RWPE1 (cell line): ENCODE measurements around the gene CYP20A1.
A peak's percentile ranks its signal among the peaks of the same experiment; 100 is the strongest.
"Not testable (repeated sequence)": the region's sequence is repeated elsewhere in the genome, so short reads cannot be mapped to it uniquely, and the experiment has no call there.

Experiments
- CTCF ChIA-PET: fragments of 350-600 bp; sonication (Branson Sonifier 250); formaldehyde crosslinking; extraction: SDS; loops from one replicate; lab custom pipeline; 2021; lab: Yijun Ruan, JAX
- POLR2A ChIA-PET: fragments of 400-600 bp; formaldehyde crosslinking; extraction: SDS; loops from one replicate; lab custom pipeline; 2020; ENCODE audit warnings: antibody characterized with exemption; ENCODE audit not compliant: low non-redundant PET; lab: Yijun Ruan, JAX
- DNase-seq: peaks from one replicate; pipeline ENCODE4 v3.0.0; 2012; ENCODE audit warnings: low spot score
- H3K27ac ChIP-seq: fragments of 450-650 bp; 2 replicates; pipeline ENCODE4 v1.5.1; 2017
- TF ChIP-seq, protein P1 (sequence below): fragments of 450-650 bp; conservative IDR thresholded peaks from 2 replicates; pipeline ENCODE4 v1.5.1; 2017; ENCODE audit warnings: low read depth, mild to moderate bottlenecking

The CYP20A1 gene

DNA sequence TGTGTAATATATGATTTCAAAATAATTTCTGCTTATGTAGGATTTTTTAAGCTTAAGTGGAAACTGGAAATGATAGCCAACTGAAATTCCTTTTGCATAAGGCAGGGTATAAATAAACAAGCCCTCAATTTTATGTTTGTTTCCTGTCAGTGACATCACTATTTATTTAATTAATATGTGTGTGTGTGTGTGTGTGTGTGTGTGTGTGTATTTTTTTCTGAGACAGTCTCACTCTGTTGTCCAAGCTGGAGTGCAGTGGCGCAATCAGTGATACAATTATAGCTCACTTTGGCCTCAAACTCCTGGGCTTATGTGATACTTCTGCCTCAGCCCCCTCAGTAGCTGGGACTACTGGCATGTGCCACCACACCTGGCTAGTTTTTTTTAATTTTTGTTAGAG lies 29.3 kb upstream of the CYP20A1 start:
- POLR2A ChIA-PET = no interaction called here
- CTCF ChIA-PET = no interaction called here
- TF ChIP-seq, protein P1, sequence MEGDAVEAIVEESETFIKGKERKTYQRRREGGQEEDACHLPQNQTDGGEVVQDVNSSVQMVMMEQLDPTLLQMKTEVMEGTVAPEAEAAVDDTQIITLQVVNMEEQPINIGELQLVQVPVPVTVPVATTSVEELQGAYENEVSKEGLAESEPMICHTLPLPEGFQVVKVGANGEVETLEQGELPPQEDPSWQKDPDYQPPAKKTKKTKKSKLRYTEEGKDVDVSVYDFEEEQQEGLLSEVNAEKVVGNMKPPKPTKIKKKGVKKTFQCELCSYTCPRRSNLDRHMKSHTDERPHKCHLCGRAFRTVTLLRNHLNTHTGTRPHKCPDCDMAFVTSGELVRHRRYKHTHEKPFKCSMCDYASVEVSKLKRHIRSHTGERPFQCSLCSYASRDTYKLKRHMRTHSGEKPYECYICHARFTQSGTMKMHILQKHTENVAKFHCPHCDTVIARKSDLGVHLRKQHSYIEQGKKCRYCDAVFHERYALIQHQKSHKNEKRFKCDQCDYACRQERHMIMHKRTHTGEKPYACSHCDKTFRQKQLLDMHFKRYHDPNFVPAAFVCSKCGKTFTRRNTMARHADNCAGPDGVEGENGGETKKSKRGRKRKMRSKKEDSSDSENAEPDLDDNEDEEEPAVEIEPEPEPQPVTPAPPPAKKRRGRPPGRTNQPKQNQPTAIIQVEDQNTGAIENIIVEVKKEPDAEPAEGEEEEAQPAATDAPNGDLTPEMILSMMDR = no peak

DNA sequence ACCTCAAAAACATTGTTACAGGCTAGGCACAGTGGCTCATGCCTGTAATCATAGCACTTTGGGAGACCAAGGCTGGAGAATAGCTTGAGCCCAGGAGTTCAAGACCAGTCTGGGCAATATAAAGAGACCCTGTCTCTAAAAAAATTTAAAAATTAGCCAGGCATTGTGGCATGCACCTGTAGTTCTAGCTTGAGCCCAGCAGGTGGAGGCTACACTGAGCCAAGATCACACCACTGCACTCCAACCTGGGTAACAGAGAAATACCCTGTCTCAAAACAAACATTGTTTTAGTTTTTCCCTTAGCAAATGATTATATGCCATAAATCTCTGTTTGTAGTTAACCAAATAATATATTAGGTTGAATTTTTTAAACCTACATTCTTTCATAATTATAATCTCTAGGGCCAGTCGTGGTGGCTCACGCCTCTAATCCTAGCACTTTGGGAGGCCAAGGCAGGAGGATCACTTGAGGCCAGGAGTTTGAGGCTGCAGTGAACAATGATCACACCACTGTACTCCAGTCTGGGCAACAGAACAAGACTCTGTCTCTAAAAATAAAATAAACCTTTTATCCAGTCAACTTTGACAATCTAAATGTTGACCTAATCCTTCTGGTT lies 13.3 kb upstream of the CYP20A1 start:
- ChIA-PET CTCF (interaction anchor here (0.6 kb wide), 1 partner anchor 93 kb away, joined by 3 read pairs; no protein-coding TSS in a partner anchor), POLR2A (interaction anchor here (0.6 to 0.8 kb wide), 2 partner anchors 13 to 210 kb away, joined by 3 to 5 read pairs; partner anchors contain the start of gene CYP20A1)
- no peak for DNase-seq
- TF ChIP-seq, protein P1 = peak; percentile 61
- H3K27ac ChIP-seq = no peak overlapping the region

More for the DNA sequence above, 29.3 kb upstream of the CYP20A1 start:
- no peak for DNase-seq
- H3K27ac ChIP-seq = no peak overlapping the region

GRCh38 chr2:203229674-203230073 lies 9.1 kb upstream of the CYP20A1 start:
- DNase-seq, CTCF ChIA-PET, POLR2A ChIA-PET, H3K27ac ChIP-seq: not testable (repeated sequence)

DNA sequence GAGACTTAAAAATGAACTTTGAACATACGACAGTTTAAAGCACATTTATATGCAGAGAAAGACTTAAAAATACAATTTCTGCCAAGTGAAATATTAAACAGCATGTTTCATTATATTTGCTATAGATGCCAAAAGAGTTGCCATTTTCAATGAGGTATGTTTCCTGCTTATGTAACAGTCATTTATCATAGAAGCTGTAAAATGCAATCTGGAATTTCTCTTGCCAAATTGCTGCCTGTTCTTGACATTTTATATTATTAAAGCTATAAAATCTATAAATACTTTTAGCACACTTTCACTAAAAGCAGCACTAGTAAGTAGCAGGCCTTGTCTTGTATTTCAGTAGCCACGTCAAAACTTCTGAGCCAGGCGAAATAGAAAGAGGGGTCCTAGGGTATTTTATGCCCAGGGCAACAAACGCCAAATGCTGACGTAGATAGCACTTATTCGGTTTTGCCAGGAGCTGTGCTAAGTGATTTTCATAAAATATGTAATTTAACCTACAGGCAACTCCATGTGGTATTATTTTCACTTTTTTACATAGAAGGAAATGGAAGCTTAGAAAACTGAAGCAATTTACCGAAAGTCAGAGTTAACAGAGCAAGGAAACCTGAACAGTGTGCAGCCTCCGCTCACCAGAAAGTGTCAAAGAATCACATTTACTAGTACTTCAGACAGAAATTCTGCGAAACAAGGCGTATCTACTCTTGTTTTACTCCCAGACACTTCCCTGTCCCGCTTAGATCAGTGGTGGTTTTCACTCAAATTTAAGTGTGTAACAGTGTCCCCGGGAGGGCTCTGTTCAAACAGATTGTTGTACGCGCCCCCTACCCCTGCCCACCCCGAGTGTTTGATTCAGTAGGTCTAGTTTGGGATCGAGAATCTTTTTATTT lies 1.2 kb upstream of the CYP20A1 start:
- POLR2A ChIA-PET = no interaction called here
- TF ChIP-seq, protein P1 = no peak
- DNase-seq = no peak
- H3K27ac ChIP-seq = peak overlapping the region; percentile 96
- CTCF ChIA-PET = interaction anchor here (1.3 kb wide), 1 partner anchor 70 kb away, joined by 3 read pairs; no protein-coding TSS in a partner anchor

DNA sequence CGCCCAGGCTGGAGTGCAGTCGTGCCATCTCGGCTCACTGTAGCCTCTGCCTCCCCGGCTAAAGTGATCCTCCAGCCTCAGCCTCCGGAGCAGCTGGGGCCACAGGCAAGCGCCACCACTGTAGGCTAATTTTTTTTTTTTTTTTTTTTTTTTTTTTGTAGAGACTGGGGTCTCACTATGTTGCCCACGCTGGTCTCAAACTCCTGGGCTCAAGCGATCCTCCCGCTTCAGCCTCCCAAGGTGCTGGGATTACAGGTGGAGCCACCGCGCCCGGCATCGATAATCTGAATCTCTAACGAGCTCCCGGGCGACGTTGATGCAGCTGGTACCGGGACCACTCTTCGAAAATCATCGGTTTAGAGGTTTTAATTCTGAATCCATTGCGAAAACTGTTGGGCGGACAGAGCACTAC lies 520 bp upstream of the CYP20A1 start:
- TF ChIP-seq, protein P1 = no peak
- H3K27ac ChIP-seq = peak overlapping the region; percentile 96
- ChIA-PET CTCF (interaction anchor here (1.3 kb wide), 1 partner anchor 71 kb away, joined by 3 read pairs; no protein-coding TSS in a partner anchor), POLR2A (interaction anchor here (0.7 kb wide), 1 partner anchor 12 kb away, joined by 3 read pairs; no protein-coding TSS in a partner anchor)
- DNase-seq = no peak

GRCh38 chr2:203240491-203240890 lies 1.7 kb downstream of the CYP20A1 start:
- ChIA-PET POLR2A (interaction anchor here (0.6 kb wide), 1 partner anchor 10 kb away, joined by 3 read pairs; no protein-coding TSS in a partner anchor), CTCF (interaction anchor here (0.6 kb wide), 1 partner anchor 1329 kb away, joined by 3 read pairs; no protein-coding TSS in a partner anchor)
- H3K27ac ChIP-seq = no peak overlapping the region
- no peak for DNase-seq
- TF ChIP-seq, protein P1 = no peak
